PC-9 (cell line): ENCODE data around the gene FUT8. TPM values are rescaled to one million over a fixed set of nuclear protein-coding genes. Genes with fewer than 3 reads are reported as not detected.

Experiments used
- BruUV-seq: library from RNA; stranded (reverse); fragments of 400-500 nt; replicated peaks from 2 replicates; lab custom pipeline; 2021; lab: Mats Ljungman, UMichigan
- CTCF ChIA-PET: fragments of 300-600 bp; sonication (Branson Sonifier 250); formaldehyde crosslinking; loops from one replicate; lab custom pipeline; 2022; ENCODE audit warnings: antibody characterized with exemption; lab: Charles Lee
- POLR2A ChIA-PET: fragments of 300-600 bp; sonication (Branson Sonifier 250); formaldehyde crosslinking; loops from one replicate; lab custom pipeline; 2022; ENCODE audit warnings: antibody characterized with exemption; ENCODE audit not compliant: unreplicated experiment; lab: Charles Lee
- DNase-seq, 2 experiments: peaks; one replicate each; pipeline versions ENCODE4 v3.0.0 to v3.0.0-alpha.2; 2015 to 2022; ENCODE audit warnings: mixed read lengths in 1 of 2
- H2AFZ ChIP-seq: fragments of 200-600 bp; sonication (generic); 2 replicates; pipeline ENCODE4 v1.8.1; 2017; ENCODE audit warnings: antibody characterized with exemption
- H3F3A ChIP-seq: fragments of 200-600 bp; sonication (generic); 2 replicates; pipeline ENCODE4 v1.8.1; 2017; ENCODE audit warnings: antibody characterized with exemption, mild to moderate bottlenecking, low read depth; ENCODE audit not compliant: insufficient read depth
- H3K27ac ChIP-seq: fragments of 200-600 bp; sonication (generic); 2 replicates; pipeline ENCODE4 v1.6.1; 2016; ENCODE audit warnings: mixed run types
- H3K27me3 ChIP-seq: fragments of 200-600 bp; sonication (generic); 2 replicates; pipeline ENCODE4 v1.6.1; 2016; ENCODE audit warnings: low read depth, mixed run types; ENCODE audit not compliant: insufficient read depth
- H3K36me3 ChIP-seq: fragments of 200-600 bp; sonication (generic); 2 replicates; pipeline ENCODE4 v1.6.1; 2016; ENCODE audit warnings: low read depth, mixed run types
- H3K4me1 ChIP-seq: fragments of 200-600 bp; sonication (generic); replicated peaks from 2 replicates; pipeline ENCODE4 v1.6.1; 2016; ENCODE audit warnings: mixed run types; ENCODE audit not compliant: insufficient read depth
- H3K4me2 ChIP-seq: fragments of 200-600 bp; sonication (generic); 2 replicates; pipeline ENCODE4 v1.6.1; 2017; ENCODE audit warnings: mixed run types
- H3K4me3 ChIP-seq: fragments of 200-600 bp; sonication (generic); 2 replicates; pipeline ENCODE4 v1.6.1; 2016; ENCODE audit warnings: mixed run types
- H3K79me2 ChIP-seq: fragments of 200-600 bp; sonication (generic); 2 replicates; pipeline ENCODE4 v1.6.1; 2017; ENCODE audit warnings: low read depth, mixed run types
- H3K9me2 ChIP-seq: fragments of 200-600 bp; sonication (generic); 2 replicates; pipeline ENCODE4 v1.8.1; 2017; ENCODE audit warnings: mild to moderate bottlenecking; ENCODE audit not compliant: insufficient read depth
- H3K9me3 ChIP-seq: fragments of 200-600 bp; sonication (generic); 2 replicates; pipeline ENCODE4 v1.8.1; 2016; ENCODE audit warnings: low read depth; ENCODE audit not compliant: insufficient read depth
- H4K20me1 ChIP-seq: fragments of 200-600 bp; sonication (generic); 2 replicates; pipeline ENCODE4 v1.8.1; 2017; ENCODE audit not compliant: insufficient read depth
- CTCF ChIP-seq: fragments of 200-600 bp; sonication (generic); conservative IDR thresholded peaks from 2 replicates; pipeline ENCODE4 v1.6.1; 2017; ENCODE audit warnings: mixed run types, antibody characterized with exemption, mild to moderate bottlenecking, moderate library complexity
- EZH2 ChIP-seq: fragments of 200-600 bp; sonication (generic); IDR thresholded peaks from 2 replicates; pipeline ENCODE4 v1.8.0; 2017; ENCODE audit warnings: antibody characterized with exemption, low read depth
- intact Hi-C: fragments of 100-400 bp; cut with micrococcal nuclease; formaldehyde crosslinking; loops from one replicate; pipeline ENCODE4 v1.10.0; 2022; ENCODE audit not compliant: unreplicated experiment
- total RNA-seq: library from RNA; stranded (reverse); gene quantifications from 2 replicates; pipeline ENCODE4 v1.2.3, GENCODE V29; 2021

FUT8 gene
- total RNA-seq, 1 experiment from 2014 or later = 134 TPM

GRCh38 chr14:65613131-65613650 lies 200.7 kb downstream of the FUT8 start:
- peaks cover 11% of the 10 kb centered on the region; the same call in 1 of the 2 replicates for H3K36me3 ChIP-seq
- peaks cover 45% of the 10 kb centered on the region for H3K79me2 ChIP-seq
- intact Hi-C loops = no loop called here
- no peaks in the 10 kb centered on the region for H3K9me2 ChIP-seq
- ChIA-PET CTCF (no interaction called here), POLR2A (interaction anchor here (0.6 kb wide), 1 partner anchor 96 kb away, joined by 3 read pairs; no protein-coding TSS in a partner anchor)
- no peak overlapping the region for H2AFZ ChIP-seq
- H3K4me2 ChIP-seq = no peak overlapping the region
- no peaks in the 10 kb centered on the region for H3K4me1 ChIP-seq
- peaks cover 4% of the 10 kb centered on the region; the same call in 1 of the 2 replicates for H4K20me1 ChIP-seq
- H3K27ac ChIP-seq = no peak overlapping the region
- H3F3A ChIP-seq = peaks cover 34% of the 10 kb centered on the region
- no peak overlapping the region for H3K4me3 ChIP-seq
- no peak for DNase-seq
- no peak for TF ChIP-seq EZH2
- no peak for TF ChIP-seq CTCF
- H3K9me3 ChIP-seq = no peaks in the 10 kb centered on the region
- H3K27me3 ChIP-seq = no peaks in the 10 kb centered on the region
- BruUV-seq = no TSS peak

- intact Hi-C loops = no loop called here
- Histone ChIP-seq H4K20me1 (peaks cover 7% of the 10 kb centered on the region; the same call in 1 of the 2 replicates), H2AFZ (no peak overlapping the region), H3K79me2 (peaks cover 18% of the 10 kb centered on the region; the same call in 1 of the 2 replicates), H3K27me3 (no peaks in the 10 kb centered on the region), H3K27ac (no peak overlapping the region), H3K4me2 (no peak overlapping the region), H3K36me3 (peaks cover 11% of the 10 kb centered on the region; the same call in 1 of the 2 replicates), H3K9me3 (no peaks in the 10 kb centered on the region), H3K4me1 (no peaks in the 10 kb centered on the region), H3K4me3 (no peak overlapping the region), H3K9me2 (no peaks in the 10 kb centered on the region), H3F3A (peaks cover 32% of the 10 kb centered on the region)
- no peak for TF ChIP-seq CTCF
- TF ChIP-seq EZH2 = no peak
- ChIA-PET CTCF (no interaction called here), POLR2A (no interaction called here)
- BruUV-seq = no TSS peak
- no peak for DNase-seq
These were observed 206.5 kb downstream of the FUT8 start for GRCh38 chr14:65618996-65619395.

- peaks cover 12% of the 10 kb centered on the region; the same call in 1 of the 2 replicates for H3K79me2 ChIP-seq
- peaks cover 17% of the 10 kb centered on the region; the same call in 1 of the 2 replicates for H3K36me3 ChIP-seq
- H3K9me3 ChIP-seq = no peaks in the 10 kb centered on the region
- ChIA-PET CTCF (no interaction called here), POLR2A (no interaction called here)
- no peak overlapping the region for H3K27ac ChIP-seq
- H3K9me2 ChIP-seq = no peaks in the 10 kb centered on the region
- BruUV-seq = no TSS peak
- no peak overlapping the region for H3K4me3 ChIP-seq
- no peak for DNase-seq
- no peak for TF ChIP-seq CTCF
- TF ChIP-seq EZH2 = no peak
- no peaks in the 10 kb centered on the region for H3K27me3 ChIP-seq
- intact Hi-C loops = no loop called here
- H3K4me2 ChIP-seq = no peak overlapping the region
- no peak overlapping the region for H2AFZ ChIP-seq
- peaks cover 7% of the 10 kb centered on the region; the same call in 1 of the 2 replicates for H4K20me1 ChIP-seq
- no peaks in the 10 kb centered on the region for H3K4me1 ChIP-seq
- peaks cover 32% of the 10 kb centered on the region for H3F3A ChIP-seq
These were observed 207.7 kb downstream of the FUT8 start for GRCh38 chr14:65620195-65620594.
